ENCODE measurements around the gene CEBPG.

The CEBPG gene

DNA sequence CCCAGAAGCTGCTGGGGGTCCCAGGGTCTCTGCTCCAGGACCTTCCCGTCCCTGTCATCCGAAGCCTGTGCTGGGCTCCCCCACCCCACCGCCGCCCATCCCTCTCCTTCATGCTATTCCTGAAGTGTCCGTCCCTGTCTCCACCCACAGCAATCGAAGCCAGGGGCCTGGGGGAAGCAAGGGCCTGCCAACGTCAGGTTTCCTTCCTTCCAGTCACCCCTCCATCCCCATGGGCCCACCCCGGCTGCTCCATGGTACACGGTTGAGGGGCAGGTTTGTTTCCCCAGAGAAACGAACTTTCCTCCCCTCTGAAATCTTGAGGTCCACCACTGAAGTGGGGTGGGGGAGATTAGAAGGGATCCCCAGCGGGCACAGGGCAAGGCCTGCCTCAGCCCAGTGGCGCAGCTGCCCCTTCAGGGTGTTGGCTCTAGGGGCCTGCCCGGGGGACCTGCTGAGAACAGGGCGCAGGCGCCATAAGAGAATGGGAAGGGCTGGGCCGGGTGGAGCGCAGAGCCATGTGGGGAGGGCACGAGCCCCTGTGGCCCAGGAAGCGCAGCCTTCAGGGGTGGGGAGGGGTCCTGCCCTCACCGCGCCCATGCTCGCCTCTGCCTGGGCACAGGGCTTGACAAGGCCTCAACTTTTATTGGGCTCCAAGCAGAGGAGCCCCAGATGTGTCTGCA is 16.1 kb downstream of the CEBPG start:
- TF ChIP-seq, protein P1, sequence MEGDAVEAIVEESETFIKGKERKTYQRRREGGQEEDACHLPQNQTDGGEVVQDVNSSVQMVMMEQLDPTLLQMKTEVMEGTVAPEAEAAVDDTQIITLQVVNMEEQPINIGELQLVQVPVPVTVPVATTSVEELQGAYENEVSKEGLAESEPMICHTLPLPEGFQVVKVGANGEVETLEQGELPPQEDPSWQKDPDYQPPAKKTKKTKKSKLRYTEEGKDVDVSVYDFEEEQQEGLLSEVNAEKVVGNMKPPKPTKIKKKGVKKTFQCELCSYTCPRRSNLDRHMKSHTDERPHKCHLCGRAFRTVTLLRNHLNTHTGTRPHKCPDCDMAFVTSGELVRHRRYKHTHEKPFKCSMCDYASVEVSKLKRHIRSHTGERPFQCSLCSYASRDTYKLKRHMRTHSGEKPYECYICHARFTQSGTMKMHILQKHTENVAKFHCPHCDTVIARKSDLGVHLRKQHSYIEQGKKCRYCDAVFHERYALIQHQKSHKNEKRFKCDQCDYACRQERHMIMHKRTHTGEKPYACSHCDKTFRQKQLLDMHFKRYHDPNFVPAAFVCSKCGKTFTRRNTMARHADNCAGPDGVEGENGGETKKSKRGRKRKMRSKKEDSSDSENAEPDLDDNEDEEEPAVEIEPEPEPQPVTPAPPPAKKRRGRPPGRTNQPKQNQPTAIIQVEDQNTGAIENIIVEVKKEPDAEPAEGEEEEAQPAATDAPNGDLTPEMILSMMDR (IDR thresholded peaks at IDR 0.05; ENCODE audit: borderline replicate concordance, insufficient read depth, low read depth, low read length), result no peak
- H3K4me3 ChIP-seq (ENCODE audit: low read depth, low read length), result no peak overlapping the region

DNA sequence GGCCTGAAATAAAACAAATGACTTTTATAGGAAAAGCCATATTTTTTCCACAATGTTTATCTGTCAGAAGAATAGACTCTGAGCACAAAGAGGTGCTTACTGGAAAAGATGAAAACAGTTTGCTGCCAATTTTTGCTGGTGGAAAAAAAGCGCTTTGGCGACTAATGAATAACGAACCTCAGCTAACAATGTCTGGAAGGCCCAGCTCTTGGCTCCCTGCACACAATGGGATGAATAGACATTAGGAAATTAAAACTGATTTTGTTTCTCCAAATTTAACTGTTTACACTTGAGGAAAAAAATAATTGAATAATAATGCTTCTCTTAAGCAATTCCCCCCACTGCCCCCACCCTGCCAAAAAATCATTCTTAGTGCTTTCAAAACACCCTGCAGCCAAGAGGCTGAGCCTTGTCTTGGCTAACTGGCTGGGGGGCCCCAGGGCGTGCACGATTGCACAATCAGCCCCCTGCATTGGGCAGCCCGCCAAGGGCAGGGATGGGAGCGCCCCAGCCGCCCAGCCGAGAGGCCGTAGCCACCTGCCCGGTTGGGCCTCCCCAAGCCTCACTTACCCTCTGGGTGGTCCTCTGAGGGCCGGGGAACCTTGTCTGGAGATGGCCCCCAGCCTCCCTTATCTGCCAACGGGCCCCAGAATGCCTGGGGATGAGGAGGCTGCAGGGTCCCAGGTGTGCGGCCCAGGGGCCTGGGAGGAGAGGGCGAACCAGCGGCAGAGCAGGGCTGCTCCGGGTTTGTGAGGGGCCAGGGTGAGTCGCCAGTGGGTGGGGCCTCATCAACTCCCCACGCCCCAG is 16.8 kb downstream of the CEBPG start:
- no peak overlapping the region for H3K4me3 ChIP-seq (ENCODE audit: low read depth, low read length)
- TF ChIP-seq, protein P1 (IDR thresholded peaks at IDR 0.05; ENCODE audit: borderline replicate concordance, insufficient read depth, low read depth, low read length), result no peak

DNA sequence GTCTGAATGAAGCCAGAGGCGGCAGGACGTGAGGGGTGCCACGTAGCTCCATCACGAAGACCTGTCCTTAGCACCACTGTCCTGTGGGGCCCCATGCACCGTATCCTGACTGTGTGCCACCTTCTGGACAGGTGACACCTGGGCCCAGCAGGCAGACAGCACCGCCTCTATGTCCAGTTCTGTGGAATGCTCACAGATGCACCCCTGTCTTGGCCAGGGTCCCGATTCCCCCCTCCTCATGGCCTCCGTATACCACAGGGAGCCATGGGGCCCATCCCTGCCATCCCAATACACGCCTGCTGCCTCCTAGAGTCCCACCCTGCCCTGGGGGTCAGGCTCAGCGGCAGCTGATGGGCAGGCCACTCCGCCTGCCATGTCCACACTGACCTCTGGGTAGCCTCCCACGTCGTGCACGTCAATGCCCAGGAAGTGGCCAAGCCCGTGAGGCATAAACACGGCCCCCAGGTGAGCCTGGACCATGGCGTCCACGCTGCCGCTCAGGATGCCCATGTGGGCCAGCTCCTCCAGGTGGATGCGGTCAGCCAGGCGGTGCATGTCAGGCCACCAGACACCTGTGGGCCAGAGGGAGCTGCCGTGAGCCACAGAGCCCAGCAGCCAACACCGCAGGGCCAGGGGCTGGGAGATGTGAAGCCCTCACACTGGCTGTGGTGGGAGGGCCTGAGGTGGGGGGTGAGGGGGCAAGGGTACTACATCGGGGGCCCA is 17.6 kb downstream of the CEBPG start:
- TF ChIP-seq, protein P1 (IDR thresholded peaks at IDR 0.05; ENCODE audit: borderline replicate concordance, insufficient read depth, low read depth, low read length), result no peak
- no peak overlapping the region for H3K4me3 ChIP-seq (ENCODE audit: low read depth, low read length)

DNA sequence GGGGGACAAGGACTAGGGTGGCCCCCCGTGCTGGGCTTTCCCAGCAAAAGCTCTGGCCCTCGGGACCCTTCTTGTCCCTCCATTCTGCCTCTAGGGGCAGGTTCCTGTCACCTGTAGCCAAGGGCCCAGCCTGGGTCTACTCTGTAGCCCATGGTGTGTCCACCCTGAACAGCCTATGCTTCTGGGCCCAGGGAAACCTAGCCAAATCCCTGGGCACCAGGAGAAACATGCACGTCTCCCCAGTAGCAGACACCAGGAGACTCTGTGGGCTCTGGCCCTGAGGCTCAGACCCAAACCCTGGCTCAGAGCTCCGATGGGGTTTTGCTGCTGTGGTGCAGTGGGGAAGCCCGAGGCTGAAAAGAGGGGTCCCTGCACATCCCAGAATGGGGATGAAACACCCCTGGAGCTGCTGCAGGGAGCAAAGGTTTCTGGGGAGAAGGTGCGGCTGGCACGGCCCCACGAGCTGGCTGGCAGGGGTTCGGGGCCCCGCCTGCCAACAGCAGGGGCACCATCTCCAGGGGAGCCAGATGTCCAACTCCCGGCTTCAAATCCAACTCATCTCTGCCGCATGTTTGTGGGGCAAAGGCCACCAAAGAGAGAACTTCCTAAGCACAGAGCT is 18.2 kb downstream of the CEBPG start:
- no peak overlapping the region for H3K4me3 ChIP-seq (ENCODE audit: low read depth, low read length)
- TF ChIP-seq, protein P1 (IDR thresholded peaks at IDR 0.05; ENCODE audit: borderline replicate concordance, insufficient read depth, low read depth, low read length), result no peak

DNA sequence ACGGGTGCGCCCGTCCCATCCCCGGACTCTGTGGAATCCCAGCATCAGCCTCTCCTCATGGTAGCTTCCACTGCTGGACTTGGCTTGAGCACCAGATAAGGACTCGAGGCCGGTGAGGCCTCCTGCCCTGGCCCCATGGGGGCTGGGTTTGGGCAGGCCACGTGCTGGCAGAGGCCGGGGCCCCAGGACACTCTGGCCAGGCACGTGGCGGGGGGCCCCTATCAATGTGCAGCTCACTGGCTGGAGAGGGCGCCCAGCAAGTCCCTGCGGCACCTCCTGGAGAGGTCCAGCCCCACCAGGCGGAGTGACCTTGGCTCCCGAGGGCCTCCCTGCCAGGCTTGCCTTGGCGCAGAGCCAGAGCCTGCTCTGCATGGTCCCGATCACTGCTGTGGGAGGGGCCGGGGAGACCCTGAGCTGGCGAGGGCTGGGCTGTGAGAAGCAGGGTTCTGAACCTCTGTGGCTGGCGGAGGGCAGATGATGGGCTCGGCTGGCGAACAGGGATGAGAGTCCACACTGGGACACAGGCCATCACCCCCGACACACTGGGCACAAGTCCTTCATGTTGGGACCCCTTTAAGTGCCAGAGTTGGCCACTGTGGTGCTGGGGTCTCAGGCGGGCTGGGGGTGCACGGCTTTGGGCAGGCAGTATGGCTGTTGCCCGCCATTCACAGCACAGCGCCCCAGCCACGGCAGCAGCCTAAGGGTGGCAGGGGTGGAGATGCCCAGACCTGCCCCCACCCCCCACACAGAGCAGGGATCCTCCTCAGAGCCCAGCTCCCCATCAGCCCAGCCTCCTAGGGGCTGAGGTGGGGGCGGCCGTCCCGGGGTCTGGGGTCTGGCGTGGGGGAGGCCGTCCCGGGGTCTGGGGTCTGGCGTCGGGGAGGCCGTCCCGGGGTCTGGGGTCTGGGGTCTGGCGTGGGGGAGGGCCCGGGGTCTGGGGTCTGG is 19.1 kb downstream of the CEBPG start:
- TF ChIP-seq, protein P1 (IDR thresholded peaks at IDR 0.05; ENCODE audit: borderline replicate concordance, insufficient read depth, low read depth, low read length), result no peak
- no peak overlapping the region for H3K4me3 ChIP-seq (ENCODE audit: low read depth, low read length)
